ENCODE results near the gene TTC27. TPM values are rescaled to one million over a fixed set of nuclear protein-coding genes. Genes with fewer than 3 reads are reported as not detected.

The TTC27 gene
- total and polyA plus RNA-seq, 4 donors, result 3.5 to 13.5 (median 6.3) TPM

DNA sequence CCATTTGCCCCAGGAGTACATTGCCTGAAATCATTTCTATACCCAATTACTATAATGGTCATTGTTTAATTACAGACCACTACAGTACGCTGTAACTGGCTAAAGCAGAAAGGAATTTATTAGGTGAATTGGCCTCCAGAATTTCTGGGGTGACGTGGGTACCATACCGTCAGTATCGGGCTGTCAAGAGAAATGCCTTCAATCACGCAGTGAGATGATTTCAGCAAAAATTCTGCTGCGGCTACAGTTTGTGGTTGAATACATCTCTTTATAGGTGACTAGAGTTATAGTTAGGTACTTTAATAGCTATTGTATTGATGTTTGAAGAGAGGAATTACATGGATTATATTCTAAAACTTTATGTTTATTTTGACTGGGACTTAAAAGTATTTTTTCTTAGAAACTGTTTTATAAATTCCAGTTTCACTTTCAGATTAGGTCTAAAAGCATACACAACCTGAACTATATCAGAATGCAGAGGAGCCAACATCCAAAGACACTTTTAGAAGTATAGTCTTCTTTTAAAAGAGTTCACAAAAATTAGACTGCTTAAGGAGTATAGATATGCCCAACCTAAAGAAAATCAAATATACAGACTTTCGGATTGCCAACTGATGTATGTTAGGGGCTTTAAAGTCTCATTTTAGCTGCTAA, 128.4 kb downstream of the TTC27 start:
- peaks cover 0 to 3% (median 0%) of the 10 kb centered on the region in 4 donors for H3K4me1 ChIP-seq (ENCODE audit: control insufficient read depth in 4 of 4, insufficient read depth in 4 of 4, low read length in 3 of 4)
- H3K9ac ChIP-seq (ENCODE audit: low read depth in 1 of 2, low read length in 2 of 2), result peak overlapping the region in 1 of 2 donors; percentile 16
- H3K27me3 ChIP-seq (ENCODE audit: control insufficient read depth in 4 of 4, insufficient read depth in 4 of 4, low read length in 3 of 4), result no peaks in the 10 kb centered on the region
- H3K9me3 ChIP-seq (ENCODE audit: control insufficient read depth in 4 of 4, low read length in 3 of 4), result no peaks in the 10 kb centered on the region
- peak overlapping the region; percentile 1 to 33 (median 32) for H3K4me3 ChIP-seq (ENCODE audit: low read depth in 1 of 3, low read length in 3 of 3)
- peaks cover 0 to 3% (median 0%) of the 10 kb centered on the region in 4 donors for H3K36me3 ChIP-seq (ENCODE audit: control insufficient read depth in 4 of 4, insufficient read depth in 3 of 4, low read depth in 1 of 4, low read length in 3 of 4)
- TF ChIP-seq FOXA1 (IDR thresholded peaks at IDR 0.05) (no peak), FOXA2 (IDR thresholded peaks at IDR 0.05) (no peak), NR2F2 (IDR thresholded peaks at IDR 0.05) (no peak), JUND (IDR thresholded peaks at IDR 0.05) (no peak), HNF4G (IDR thresholded peaks at IDR 0.05) (no peak), SP1 (IDR thresholded peaks at IDR 0.05) (no peak), GABPA (IDR thresholded peaks at IDR 0.05 in 1 of 2, conservative IDR thresholded peaks at IDR 0.05 in 1 of 2) (no peak), TAF1 (conservative IDR thresholded peaks at IDR 0.05) (no peak), RAD21 (IDR thresholded peaks at IDR 0.05) (no peak), RXRA (IDR thresholded peaks at IDR 0.05) (no peak), HNF4A (conservative IDR thresholded peaks at IDR 0.05) (no peak), EGR1 (IDR thresholded peaks at IDR 0.05; ENCODE audit: low read depth in 2 of 2) (no peak)
- TF ChIP-seq, protein P1, sequence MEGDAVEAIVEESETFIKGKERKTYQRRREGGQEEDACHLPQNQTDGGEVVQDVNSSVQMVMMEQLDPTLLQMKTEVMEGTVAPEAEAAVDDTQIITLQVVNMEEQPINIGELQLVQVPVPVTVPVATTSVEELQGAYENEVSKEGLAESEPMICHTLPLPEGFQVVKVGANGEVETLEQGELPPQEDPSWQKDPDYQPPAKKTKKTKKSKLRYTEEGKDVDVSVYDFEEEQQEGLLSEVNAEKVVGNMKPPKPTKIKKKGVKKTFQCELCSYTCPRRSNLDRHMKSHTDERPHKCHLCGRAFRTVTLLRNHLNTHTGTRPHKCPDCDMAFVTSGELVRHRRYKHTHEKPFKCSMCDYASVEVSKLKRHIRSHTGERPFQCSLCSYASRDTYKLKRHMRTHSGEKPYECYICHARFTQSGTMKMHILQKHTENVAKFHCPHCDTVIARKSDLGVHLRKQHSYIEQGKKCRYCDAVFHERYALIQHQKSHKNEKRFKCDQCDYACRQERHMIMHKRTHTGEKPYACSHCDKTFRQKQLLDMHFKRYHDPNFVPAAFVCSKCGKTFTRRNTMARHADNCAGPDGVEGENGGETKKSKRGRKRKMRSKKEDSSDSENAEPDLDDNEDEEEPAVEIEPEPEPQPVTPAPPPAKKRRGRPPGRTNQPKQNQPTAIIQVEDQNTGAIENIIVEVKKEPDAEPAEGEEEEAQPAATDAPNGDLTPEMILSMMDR (IDR thresholded peaks at IDR 0.05; ENCODE audit: low read depth, low read length, missing input control), result no peak
- TF ChIP-seq, protein P2, sequence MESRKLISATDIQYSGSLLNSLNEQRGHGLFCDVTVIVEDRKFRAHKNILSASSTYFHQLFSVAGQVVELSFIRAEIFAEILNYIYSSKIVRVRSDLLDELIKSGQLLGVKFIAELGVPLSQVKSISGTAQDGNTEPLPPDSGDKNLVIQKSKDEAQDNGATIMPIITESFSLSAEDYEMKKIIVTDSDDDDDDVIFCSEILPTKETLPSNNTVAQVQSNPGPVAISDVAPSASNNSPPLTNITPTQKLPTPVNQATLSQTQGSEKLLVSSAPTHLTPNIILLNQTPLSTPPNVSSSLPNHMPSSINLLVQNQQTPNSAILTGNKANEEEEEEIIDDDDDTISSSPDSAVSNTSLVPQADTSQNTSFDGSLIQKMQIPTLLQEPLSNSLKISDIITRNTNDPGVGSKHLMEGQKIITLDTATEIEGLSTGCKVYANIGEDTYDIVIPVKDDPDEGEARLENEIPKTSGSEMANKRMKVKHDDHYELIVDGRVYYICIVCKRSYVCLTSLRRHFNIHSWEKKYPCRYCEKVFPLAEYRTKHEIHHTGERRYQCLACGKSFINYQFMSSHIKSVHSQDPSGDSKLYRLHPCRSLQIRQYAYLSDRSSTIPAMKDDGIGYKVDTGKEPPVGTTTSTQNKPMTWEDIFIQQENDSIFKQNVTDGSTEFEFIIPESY (IDR thresholded peaks at IDR 0.05), result no peak
- TF ChIP-seq, protein P3, sequence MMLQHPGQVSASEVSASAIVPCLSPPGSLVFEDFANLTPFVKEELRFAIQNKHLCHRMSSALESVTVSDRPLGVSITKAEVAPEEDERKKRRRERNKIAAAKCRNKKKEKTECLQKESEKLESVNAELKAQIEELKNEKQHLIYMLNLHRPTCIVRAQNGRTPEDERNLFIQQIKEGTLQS (IDR thresholded peaks at IDR 0.05), result no peak
- TF ChIP-seq, protein P4, sequence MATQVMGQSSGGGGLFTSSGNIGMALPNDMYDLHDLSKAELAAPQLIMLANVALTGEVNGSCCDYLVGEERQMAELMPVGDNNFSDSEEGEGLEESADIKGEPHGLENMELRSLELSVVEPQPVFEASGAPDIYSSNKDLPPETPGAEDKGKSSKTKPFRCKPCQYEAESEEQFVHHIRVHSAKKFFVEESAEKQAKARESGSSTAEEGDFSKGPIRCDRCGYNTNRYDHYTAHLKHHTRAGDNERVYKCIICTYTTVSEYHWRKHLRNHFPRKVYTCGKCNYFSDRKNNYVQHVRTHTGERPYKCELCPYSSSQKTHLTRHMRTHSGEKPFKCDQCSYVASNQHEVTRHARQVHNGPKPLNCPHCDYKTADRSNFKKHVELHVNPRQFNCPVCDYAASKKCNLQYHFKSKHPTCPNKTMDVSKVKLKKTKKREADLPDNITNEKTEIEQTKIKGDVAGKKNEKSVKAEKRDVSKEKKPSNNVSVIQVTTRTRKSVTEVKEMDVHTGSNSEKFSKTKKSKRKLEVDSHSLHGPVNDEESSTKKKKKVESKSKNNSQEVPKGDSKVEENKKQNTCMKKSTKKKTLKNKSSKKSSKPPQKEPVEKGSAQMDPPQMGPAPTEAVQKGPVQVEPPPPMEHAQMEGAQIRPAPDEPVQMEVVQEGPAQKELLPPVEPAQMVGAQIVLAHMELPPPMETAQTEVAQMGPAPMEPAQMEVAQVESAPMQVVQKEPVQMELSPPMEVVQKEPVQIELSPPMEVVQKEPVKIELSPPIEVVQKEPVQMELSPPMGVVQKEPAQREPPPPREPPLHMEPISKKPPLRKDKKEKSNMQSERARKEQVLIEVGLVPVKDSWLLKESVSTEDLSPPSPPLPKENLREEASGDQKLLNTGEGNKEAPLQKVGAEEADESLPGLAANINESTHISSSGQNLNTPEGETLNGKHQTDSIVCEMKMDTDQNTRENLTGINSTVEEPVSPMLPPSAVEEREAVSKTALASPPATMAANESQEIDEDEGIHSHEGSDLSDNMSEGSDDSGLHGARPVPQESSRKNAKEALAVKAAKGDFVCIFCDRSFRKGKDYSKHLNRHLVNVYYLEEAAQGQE (IDR thresholded peaks at IDR 0.05), result no peak
- TF ChIP-seq, protein P5, sequence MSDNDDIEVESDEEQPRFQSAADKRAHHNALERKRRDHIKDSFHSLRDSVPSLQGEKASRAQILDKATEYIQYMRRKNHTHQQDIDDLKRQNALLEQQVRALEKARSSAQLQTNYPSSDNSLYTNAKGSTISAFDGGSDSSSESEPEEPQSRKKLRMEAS (IDR thresholded peaks at IDR 0.05), result no peak
- peak overlapping the region; percentile 10 to 39 for H3K27ac ChIP-seq (ENCODE audit: low read depth in 1 of 2, low read length in 2 of 2)
- no peak for DNase-seq (ENCODE audit: low spot score)
- WGBS, result 71% methylated on average over 7 of the region's 7 CpGs

Measured in liver (tissue), 9 donors.